ENCODE results near the gene TBCE. TPM values are rescaled to one million over a fixed set of nuclear protein-coding genes. Genes with fewer than 3 reads are reported as not detected.
A peak's percentile ranks its signal among the peaks of the same experiment; 100 is the strongest.
"Not testable (repeated sequence)": the region's sequence is repeated elsewhere in the genome, so short reads cannot be mapped to it uniquely, and the experiment has no call there.

Gene TBCE
- total RNA-seq, 4 donors from 2014 or later = 38.0 to 50.3 (median 44.8) TPM

DNA sequence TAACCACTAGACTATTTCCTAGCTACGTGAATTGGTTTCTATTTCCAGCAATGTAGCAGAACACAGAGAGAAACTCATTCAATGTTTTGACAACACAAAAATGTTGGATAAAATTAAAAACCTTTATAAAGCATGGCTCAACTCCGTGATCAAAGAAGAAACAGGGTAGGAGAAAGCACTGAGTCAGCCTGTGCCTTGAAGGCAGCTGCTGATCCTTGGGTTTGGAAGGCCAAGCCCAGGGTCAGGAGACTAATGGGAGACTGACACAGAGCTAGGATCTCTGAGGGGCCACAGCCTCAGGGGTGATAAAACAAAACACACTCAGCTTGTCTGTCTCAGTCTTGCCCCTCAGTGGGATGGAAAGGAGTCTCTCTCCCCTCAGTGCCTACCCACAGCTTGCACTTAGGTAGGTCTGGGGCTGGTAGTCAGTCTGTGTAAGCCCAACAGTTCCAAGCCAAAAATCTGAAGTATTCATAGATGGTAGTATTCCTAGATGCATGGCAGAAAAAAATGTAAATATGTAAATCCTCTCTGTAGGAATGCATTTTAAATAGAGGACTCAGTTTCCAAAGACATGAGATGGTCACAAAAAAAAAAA, 83.8 kb downstream of the TBCE start:
- Histone ChIP-seq H3K4me1 (peaks cover 0 to 18% of the 10 kb centered on the region in 2 donors), H3K4me3 (replicated peaks in 1 of 3) (no peak overlapping the region), H3K36me3 (peaks cover 10 to 11% of the 10 kb centered on the region in 2 donors), H3K27me3 (no peaks in the 10 kb centered on the region), H3K9me3 (no peaks in the 10 kb centered on the region), H3K27ac (peak overlapping the region; percentile 67 to 82 (median 73))
- 20 to 32% methylated on average over 2 of the region's 2 CpGs for WGBS, 2 donors
- peak; percentile 15 to 31 for DNase-seq
- intact Hi-C loops (cut with DNase I) = no loop called here
- TF ChIP-seq, protein P1, sequence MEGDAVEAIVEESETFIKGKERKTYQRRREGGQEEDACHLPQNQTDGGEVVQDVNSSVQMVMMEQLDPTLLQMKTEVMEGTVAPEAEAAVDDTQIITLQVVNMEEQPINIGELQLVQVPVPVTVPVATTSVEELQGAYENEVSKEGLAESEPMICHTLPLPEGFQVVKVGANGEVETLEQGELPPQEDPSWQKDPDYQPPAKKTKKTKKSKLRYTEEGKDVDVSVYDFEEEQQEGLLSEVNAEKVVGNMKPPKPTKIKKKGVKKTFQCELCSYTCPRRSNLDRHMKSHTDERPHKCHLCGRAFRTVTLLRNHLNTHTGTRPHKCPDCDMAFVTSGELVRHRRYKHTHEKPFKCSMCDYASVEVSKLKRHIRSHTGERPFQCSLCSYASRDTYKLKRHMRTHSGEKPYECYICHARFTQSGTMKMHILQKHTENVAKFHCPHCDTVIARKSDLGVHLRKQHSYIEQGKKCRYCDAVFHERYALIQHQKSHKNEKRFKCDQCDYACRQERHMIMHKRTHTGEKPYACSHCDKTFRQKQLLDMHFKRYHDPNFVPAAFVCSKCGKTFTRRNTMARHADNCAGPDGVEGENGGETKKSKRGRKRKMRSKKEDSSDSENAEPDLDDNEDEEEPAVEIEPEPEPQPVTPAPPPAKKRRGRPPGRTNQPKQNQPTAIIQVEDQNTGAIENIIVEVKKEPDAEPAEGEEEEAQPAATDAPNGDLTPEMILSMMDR (IDR thresholded peaks at IDR 0.05) = no peak
- no peak for TF ChIP-seq POLR2A (IDR thresholded peaks at IDR 0.05)

- no peaks in the 10 kb centered on the region for H3K27me3 ChIP-seq
- H3K27ac ChIP-seq = peak overlapping the region in 1 of 3 donors; percentile 5
- H3K9me3 ChIP-seq = no peaks in the 10 kb centered on the region
- H3K4me1 ChIP-seq = peaks cover 4 to 18% of the 10 kb centered on the region in 2 donors
- DNase-seq = peak; percentile 78 to 80
- TF ChIP-seq POLR2A (IDR thresholded peaks at IDR 0.05) = no peak
- TF ChIP-seq, protein P1 (IDR thresholded peaks at IDR 0.05) = no peak
- intact Hi-C loops (cut with DNase I) = no loop called here
- 49 to 51% methylated on average over 8 of the region's 8 CpGs for WGBS, 2 donors
- H3K4me3 ChIP-seq (replicated peaks in 1 of 3) = no peak overlapping the region
- peaks cover 0 to 3% of the 10 kb centered on the region in 2 donors for H3K36me3 ChIP-seq
Measured at GRCh38 chr1:235454021-235454420, 86.8 kb downstream of the TBCE start.

DNA sequence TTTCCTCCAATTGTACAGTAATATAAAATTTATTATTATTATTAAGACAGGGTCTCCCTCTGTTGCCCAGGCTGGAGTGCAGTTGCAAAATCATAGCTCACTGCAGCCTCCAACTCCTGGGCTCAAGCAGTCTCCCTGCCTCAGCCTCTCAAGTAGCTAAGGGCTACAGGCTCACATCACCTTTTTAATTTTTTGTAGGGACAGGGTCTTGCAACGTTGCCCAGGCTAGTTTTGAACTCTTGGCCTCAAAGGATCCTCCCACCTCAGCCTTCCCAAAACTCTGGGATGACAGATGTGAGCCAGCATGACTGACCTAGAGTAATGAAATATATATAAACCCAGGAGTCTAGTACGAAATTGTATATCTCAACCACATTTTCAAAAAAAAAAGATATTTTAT, 87.9 kb downstream of the TBCE start:
- Histone ChIP-seq H3K4me3 (replicated peaks in 1 of 3) (no peak overlapping the region), H3K27ac (no peak overlapping the region), H3K9me3 (no peaks in the 10 kb centered on the region), H3K4me1 (peaks cover 4 to 17% of the 10 kb centered on the region in 2 donors), H3K36me3 (peaks cover 0 to 3% of the 10 kb centered on the region in 2 donors), H3K27me3 (no peaks in the 10 kb centered on the region)
- TF ChIP-seq POLR2A (IDR thresholded peaks at IDR 0.05) = no peak
- TF ChIP-seq, protein P1 (IDR thresholded peaks at IDR 0.05) = no peak
- no peak for DNase-seq
- WGBS, 2 donors = 90 to 91% methylated on average over 2 of the region's 2 CpGs
- intact Hi-C loops (cut with DNase I) = no loop called here

DNA sequence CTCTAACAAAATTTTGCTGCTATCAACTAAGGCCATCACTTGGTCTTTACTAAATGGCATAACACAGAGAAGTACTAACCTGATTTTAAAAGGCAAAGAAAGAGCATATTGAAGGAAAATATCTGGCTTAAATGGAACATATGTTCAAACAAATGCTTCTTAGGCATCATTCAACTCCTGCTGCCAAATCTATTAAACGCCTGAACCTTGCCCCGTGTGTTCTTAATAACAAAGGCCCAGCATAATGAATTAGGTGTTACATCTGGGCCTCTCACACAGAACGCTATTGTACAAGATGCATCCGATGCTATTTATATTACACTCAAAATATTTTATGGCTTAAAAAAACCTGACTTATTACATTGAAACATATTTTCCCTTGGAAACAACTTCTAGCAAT, 88.6 kb downstream of the TBCE start:
- intact Hi-C loops (cut with DNase I) = no loop called here
- Histone ChIP-seq H3K9me3 (no peaks in the 10 kb centered on the region), H3K4me3 (replicated peaks in 1 of 3) (no peak overlapping the region), H3K27ac (no peak overlapping the region), H3K27me3 (no peaks in the 10 kb centered on the region), H3K4me1 (peaks cover 4 to 11% of the 10 kb centered on the region in 2 donors), H3K36me3 (peaks cover 0 to 3% of the 10 kb centered on the region in 2 donors)
- 78 to 83% methylated on average over 4 of the region's 4 CpGs for WGBS, 2 donors
- TF ChIP-seq POLR2A (IDR thresholded peaks at IDR 0.05) = no peak
- TF ChIP-seq, protein P1 (IDR thresholded peaks at IDR 0.05) = no peak
- no peak for DNase-seq

GRCh38 chr1:235457856-235458255, 90.6 kb downstream of the TBCE start:
- H3K9me3 ChIP-seq; H3K4me1 ChIP-seq; H3K27me3 ChIP-seq; H3K4me3 ChIP-seq (replicated peaks in 1 of 3); H3K36me3 ChIP-seq; intact Hi-C loops (cut with DNase I): not testable (repeated sequence)
- DNase-seq = peak; percentile 71 to 76
- peak overlapping the region in 1 of 3 donors; percentile 36 for H3K27ac ChIP-seq
- 41 to 50% methylated on average over 7 of the region's 7 CpGs for WGBS, 2 donors
